ENCODE results near the gene TMEM131. TPM values are rescaled to one million over a fixed set of nuclear protein-coding genes. Genes with fewer than 3 reads are reported as not detected.

The TMEM131 gene
- total RNA-seq, 1 experiment from 2014 or later: 18.3 TPM

DNA sequence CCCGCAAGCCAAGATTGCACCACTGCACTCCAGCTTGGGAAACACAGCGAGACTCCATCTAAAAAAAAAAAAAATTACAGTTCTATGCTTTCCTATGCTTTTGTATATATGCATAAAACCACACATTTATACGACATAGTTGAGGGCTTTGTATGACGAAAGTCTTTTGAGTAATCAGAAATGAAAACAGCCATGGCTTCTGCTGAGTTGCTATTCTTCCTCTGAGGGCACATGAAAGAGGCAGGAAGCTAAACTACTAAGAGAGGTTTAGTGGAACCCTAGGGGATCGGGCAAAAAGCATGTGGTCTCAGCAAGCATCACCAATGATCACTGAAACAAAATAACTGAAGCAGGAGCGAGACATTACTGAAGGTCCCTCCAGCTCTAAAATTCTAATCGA, 182.8 kb downstream of the TMEM131 start:
- no peak for DNase-seq (ENCODE audit: low read depth)

DNA sequence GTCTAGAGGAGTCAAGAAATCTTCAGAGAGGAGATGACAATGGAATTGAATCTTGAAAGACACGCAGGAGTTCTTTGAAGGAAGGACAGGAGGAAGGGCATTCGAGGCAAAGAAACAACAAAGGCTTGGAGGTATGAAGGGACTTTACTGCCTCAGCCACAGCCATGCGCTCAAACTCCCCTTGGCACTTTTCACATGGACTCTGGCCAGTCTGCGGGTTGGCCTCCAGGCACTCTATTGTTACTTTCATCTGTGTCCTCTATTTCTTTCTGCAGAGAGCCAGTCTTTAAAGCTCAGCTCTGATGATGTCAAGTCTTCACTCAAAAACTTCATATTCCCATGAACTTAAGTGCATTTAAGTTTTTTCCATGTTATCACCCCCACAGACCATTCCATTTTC, 186.9 kb downstream of the TMEM131 start:
- DNase-seq (ENCODE audit: low read depth): peak; percentile 12

DNA sequence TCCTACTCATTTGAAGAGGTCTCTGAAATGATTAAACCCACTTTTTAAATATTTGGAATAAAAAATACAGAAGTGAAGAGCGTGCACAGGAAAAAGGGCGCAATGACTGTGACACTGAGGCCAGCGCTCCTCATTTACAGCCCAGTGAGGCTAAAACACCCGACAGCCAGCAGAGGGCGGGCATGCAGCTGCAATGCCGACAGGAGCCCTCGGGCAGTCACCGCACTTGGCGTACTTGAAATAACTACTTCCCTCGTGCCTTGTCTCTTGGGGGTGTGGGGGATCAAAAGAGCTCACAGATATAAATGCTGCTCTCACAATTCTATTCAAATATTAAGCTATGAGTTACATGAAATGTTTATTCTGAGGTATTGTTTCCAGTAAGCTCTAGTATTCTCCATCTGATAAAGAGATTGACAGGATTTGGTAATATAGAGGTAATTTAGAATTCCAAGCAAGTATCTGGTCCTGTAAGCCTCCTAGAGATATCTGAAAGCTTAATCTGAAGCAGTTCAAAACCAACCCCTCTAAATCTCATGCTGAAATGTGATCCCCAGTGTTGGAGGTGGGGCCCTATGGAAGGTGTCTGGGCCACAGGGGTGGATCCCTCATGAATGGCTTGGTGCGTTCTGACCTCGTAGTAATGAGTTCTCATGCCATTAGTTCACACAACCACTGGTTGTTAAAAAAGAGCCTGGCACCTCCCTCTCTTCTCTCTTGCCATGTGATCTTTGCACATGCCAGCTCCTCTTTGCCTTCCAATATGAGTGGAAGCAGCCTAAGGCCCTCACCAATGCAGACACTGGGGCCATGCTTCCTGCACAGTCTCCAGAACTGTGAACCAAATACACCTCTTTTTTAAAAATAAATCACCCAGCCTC, 188.8 kb downstream of the TMEM131 start:
- peak; percentile 56 for DNase-seq (ENCODE audit: low read depth)

DNA sequence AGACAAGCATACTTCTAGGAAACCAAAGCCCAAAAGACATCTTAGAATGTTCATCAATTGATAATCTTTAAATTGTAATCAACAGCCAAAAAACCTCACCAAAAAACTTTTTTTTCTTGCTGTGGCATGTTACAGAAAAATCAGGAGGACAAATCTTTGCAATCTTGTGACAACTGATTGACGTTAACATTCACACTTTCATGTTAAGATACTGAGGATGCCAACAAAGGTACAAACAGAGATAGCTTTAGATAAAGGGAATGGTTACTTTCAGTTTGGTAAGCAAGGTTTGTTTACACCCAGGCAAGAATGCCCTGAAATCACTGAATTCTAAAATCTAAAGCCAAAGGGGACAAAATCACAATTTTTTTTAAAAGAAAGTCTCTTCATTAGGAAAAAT, 190.0 kb downstream of the TMEM131 start:
- DNase-seq (ENCODE audit: low read depth): no peak

DNA sequence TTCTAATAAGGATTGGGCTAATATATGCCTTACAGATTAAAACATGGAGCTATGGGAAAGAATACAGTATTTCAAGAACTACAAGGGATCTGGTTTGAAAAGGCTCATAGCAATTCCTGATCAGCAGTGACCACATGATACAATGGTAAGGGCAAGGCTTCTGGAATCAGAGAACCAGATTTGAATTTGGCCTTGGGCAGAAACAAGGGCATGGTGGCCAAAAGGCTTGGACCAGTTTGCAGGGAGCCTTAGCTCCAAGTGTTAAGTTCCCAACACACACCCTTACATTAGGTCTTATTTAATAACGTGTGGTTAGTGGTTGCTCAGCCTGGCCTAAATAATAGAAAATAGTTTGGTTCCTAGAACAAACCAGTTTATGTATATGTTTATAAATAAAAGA, 194.7 kb downstream of the TMEM131 start:
- no peak for DNase-seq (ENCODE audit: low read depth)

DNA sequence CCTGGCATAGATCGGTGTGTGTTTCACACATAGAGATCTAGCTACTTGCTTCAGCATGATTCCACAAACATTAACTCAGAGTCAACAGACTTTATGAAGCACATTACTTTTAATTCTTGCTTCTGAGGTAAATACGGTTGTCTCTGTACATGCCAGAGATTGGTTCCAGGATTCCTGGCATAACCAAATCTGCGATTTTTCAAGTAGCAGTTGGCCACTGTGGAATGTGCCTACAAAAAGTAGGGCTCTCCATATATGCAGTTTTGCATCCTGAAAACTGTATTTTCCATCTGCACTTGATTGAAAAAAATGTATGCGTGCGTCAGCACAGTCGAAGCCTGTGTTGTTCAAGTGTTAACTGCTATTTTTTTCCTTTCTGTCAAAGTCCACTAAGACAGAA, 197.3 kb downstream of the TMEM131 start:
- no peak for DNase-seq (ENCODE audit: low read depth)

DNA sequence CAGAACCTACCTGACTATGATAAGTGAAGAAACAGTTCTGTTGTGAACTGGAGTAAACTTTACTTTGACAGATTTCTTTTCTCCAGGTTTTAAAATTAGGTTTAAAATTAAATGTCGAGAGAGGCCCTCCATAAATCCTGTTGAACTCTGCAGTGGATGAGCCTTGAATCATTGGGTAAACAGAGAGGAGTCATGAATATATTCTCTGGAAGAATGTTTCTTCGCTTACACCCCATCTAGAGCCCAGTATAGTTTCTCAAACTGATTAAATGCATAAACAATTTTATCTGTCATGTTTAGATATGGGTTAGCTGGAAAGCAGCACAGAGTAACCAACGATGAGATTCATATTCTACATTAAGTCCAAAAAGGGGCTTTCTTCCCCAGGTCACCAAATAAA, 198.4 kb downstream of the TMEM131 start:
- DNase-seq (ENCODE audit: low read depth): no peak

DNA sequence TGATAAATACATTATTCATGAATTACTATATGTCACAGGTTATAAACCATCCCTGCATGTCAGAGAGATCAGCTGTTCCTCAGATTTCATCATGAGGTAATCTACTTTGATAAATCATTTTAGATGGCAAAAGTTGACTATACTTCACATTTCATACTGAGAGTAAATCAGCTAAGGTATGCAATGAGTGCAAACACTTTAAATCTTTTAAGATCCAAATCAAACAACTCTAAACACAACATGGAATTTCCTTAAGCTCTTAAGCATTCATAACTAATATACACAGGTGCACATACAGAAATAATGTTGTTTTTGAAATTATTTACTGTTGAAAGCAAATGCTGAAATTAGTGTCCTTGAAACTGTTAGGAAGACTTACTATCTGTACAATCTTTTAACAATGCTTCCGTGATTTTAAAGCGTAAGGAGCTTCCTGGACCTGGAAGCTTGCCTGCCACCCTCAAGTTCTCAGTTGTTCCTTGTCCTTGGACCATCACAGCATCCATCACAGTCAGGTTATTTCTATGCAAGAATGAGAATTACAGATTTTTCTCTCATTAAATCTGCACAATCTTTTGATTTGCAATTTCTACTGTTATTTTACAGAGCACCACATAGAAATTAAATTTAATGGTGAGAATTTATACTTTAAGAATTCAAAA, 199.2 kb downstream of the TMEM131 start:
- no peak for DNase-seq (ENCODE audit: low read depth)

DNA sequence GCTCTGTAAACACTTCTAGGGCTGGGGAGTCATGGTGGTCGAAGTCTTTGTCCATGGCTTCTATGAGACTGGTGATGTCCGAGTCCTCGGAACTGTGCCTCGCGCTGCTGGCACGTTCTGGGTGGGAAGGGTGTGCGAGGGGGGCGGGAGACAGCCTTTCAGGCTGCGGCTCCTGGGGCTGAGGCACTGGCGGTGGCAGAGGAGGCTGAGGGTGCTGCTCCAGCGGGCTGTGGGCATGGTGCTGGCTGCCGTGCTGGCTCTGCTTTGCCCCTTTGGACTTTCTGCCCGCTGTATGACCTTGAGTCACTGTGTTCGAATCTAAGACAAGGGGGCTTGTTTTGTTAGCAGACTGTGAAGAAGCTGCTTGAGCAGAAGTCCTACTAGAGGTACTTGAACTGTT, 203.3 kb downstream of the TMEM131 start:
- DNase-seq (ENCODE audit: low read depth): no peak

DNA sequence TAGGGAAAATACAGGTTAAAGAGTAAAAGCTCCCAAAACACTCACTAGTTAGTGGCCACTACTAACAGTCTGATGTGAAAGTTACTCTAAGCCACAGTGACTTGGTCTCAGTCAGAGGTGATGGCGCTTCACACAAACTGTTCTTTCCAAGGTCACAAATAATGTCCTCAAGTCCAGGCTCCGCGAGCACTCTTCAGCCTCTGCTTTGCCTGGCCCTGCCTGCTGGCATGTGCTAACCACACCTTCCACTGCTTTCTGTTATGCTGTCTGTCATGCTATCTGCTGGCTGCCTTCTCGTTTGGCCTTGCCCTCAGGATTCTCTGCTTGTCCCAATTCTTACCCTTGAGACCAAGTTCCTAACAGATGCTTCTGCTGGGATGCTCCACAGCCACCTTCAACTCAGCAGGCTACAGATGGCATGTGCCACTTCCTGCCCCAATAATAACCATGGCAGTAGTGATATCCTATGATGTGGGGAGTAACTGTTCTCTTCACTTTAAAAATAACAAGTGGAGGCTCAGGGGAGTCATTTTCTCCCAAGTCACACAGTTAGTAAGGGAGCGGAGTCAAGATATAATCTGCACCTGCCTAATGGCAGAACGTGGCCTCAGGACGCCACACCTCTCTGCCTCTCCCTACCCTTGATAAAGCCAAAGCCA, 206.6 kb downstream of the TMEM131 start:
- no peak for DNase-seq (ENCODE audit: low read depth)

DNA sequence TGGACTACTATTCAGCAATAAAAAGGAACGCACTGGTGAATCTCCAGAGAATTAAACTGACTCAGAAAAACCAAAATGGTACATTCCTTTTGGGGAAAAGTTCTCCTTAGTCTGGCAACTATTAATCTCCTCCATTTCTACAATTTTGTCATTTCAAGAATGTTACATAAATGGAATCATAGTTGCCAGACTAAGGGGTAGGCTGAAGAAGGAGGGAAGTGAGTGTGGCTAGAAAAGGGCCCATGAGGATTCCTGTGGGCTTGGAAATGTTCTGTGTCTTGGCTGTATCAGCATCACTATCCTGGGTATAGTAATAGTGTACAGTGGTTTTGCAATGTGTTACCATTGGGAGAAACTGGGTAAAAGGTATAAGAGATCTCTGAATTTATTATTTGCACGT, 209.9 kb downstream of the TMEM131 start:
- no peak for DNase-seq (ENCODE audit: low read depth)

DNA sequence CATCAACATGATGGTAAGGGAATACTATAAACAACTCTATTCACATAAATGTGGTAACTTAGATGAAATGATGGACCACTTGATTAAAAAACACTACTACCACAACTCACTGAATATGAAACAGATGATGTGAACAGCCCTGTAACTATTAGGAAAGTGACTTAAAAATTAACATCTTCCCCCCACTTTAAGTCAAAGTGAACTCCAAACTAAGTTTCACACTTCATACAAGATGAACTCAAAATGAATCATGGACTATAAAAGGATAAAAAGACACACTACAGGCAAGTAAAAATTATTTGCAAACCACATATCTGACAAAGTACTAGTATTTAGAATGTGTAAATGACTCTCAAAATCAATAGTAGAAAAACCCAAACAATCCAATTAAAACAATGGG, 210.8 kb downstream of the TMEM131 start:
- DNase-seq (ENCODE audit: low read depth): no peak

DNA sequence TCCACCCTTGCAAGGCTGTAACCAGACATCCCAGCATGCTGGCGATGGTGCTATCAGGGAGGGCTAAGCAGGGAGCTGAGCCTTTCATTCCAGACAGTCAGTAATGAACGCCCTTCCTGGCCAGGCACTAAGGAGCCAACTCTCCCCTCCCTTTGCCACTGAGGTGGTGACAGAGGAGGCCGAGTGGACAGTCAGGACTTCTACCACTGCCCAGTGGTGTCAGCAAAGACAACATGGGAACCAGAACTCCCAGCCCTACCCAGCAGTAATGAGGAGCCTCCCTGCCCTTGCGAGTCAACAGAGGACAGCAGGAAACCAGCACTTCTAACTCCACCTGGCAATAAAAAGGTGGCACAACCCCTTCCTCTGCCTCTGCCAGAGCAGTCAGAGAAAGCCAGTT, 213.8 kb downstream of the TMEM131 start:
- no peak for DNase-seq (ENCODE audit: low read depth)

DNA sequence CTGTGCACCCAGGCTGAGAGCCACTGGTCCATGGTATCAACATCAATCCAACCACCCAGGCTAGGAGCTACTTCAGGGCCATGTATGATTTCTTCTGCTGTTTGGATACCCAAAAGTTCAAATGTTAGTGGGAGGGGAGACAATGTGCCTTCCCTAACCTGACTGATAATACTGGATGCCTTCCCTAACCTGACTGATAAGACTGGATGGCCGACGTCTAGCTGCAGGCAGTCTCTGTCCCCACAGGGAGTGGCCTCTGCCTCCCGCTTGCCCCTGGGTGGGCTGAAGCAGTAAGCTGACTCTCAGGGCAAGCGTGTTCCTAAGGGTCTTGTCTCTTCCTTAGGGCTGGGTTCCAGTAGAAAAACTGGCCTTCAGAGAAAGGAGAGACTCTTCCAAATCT, 216.6 kb downstream of the TMEM131 start:
- no peak for DNase-seq (ENCODE audit: low read depth)

DNA sequence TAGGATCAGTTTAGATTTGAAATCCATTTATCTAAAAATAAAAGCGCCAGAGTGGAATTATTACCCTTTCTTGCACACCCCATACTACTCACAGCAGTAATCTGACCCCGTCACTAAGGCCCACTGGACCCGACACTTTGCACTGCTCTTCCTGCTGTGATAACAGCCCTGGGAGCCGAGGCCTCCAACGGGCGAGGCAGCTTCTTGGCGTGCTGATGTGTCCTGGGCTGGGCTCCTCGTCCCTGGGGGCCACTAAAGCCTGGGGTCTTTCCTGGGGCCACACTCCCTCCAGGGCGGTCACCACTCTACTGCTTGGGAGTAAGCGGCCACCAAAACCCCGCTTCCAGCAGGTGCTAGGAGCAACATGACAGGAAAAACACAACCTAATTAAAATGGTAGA, 220.7 kb downstream of the TMEM131 start:
- no peak for DNase-seq (ENCODE audit: low read depth)

DNA sequence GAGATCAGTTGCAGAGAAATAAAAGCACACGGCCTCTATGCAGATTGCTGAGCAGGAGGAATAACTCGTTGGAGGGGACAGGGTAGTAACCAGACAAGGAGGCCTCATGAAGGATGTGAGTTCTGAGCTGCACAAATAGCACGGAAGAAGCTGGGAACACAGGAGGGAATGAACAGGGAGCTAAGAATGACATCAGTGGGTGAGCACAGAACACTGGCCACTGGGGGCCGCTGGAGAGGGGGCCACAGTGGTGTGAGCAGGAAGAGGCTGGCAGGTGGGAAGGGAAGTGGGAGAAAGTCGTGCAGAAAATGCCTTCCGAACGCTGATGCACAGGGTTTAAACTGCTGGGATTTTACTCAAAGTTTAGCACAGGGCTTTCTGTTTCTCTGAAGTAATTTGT, 221.3 kb downstream of the TMEM131 start:
- no peak for DNase-seq (ENCODE audit: low read depth)

DNA sequence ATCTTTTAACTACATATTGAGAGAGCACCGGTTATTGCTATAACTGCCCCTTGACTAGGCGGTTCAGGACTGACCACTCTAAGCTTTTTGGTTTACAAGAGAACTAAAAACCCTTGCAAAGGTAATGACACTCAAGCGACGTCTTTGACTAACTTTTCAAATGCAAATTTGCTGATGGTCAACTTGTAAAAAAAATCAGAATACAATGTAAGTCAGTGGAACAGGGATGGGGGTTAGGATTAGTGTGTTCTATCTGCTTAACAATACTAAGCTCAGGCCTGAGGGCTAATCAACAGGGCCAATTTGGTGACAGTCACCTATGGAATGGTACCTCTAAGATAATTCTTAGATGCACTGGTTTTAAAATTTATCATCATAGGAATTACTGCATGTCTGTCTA, 225.3 kb downstream of the TMEM131 start:
- DNase-seq (ENCODE audit: low read depth): no peak

DNA sequence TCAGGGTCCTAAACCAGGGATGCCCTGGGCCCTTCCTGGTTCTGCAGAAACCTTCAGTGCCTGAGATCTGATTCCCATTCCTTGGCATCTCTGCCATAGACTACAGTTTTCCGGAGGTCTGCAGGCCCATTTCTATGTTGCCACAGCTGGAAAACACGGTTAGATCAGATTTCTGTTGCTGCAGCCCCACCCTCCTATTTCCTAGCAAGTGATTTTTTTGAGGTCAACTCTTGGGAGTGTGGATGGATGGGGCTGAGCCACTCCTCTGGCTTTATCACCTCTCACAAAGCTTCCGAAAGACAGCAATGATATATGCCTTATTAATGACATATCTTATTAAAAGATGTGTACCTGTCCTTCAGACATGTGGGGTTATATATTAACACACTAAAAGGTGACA, 226.0 kb downstream of the TMEM131 start:
- DNase-seq (ENCODE audit: low read depth): no peak

DNA sequence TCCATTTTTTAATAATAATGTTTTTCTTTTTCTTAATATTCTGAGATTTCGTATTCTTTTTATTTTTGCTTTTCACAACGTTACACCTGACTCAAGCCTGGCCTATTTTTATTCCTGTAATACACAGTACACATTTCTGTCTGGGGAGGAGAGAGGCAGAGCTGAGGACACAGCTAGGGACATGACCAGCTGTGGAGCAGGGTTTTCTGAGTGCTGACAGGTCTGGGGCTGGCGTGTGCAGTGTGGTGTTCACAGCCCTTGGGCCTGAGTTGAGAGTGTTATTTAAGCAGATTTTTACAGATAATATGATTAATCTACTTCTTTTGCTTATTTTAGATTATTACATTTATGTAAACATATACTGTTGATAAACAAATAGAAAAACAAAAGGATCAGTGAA, 226.4 kb downstream of the TMEM131 start:
- DNase-seq (ENCODE audit: low read depth): no peak

DNA sequence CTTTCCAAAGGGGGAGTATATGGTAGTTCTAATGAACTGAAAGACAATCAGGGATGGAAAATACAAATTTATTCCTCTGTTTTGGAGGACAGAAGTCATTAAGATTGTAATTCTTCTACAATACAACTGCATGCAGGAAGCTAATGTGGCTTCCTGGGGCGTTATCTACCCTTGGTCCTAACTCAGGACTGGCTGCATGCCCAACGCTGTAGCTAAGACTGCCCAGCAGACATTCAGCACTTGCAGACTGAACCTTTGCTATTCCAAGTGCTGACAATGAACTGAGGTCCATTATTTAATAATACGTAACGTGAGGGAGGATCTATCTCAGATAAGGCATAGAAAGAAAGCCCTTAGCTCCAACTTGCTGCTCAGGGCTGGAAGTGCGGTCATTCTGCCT, 229.2 kb downstream of the TMEM131 start:
- no peak for DNase-seq (ENCODE audit: low read depth)

DNA sequence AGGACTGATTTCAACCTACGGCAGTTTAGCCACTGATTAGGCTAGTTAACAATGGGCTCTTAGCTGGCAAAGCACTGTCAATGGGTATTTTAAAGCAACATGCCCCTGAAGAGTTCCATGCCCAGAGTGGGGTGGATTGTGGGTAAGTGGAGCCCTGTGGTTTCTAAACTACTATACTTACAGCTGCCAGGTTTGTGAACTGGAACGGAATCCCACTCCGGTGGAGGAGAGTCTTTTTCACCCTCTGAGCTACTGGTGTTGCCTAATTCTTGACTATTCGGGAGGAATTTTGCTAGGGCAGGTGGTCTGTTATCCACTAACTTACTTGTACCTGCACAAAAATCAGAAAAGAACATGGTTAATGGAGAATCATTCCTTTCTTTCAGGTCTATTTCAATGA, 229.8 kb downstream of the TMEM131 start:
- no peak for DNase-seq (ENCODE audit: low read depth)

DNA sequence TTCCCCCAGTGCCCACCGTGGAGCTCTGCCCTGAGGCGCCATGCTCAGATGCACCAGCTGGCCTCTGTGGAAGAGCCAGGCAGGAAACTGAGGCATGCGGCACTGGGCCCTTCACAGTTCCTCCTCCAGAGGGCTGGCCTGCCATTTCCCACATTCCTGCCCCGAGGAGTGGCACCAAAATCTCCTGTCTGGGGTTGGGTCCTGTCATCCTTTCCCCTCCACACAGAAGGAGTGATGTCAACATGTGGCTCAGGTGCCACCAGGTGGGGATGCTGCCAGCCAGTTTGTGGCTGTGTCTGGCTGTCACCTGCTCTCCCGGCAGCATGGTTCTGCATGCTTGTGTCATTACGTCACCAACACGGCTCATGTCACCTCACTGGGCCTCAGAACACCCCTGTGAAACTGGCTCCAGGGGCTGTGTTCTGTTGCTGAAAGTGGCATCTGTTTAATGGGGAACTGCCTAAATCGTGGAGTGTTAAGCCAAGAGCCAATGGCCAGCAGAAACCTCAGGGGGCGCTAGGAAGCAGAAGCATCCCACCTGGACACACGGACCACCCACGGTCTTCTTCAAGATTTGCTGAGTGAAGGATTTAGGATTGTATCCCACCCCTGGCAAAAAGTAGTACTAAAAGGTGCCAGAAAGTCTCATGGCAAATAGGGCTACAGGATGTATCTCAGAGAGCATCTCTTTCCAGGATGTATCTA, 231.0 kb downstream of the TMEM131 start:
- no peak for DNase-seq (ENCODE audit: low read depth)
